NCI-H526 treated with DMSO at 0.1 percent for 48 hours (cell line): ENCODE data around the gene EFCAB6.

Source experiments
- DNase-seq: peaks from one replicate; lab custom pipeline; 2025; lab: John Stamatoyannopoulos, UW

The EFCAB6 gene

GRCh38 chr22:43848366-43849171 lies 36.5 kb upstream of the EFCAB6 start:
- no peak for DNase-seq

DNA sequence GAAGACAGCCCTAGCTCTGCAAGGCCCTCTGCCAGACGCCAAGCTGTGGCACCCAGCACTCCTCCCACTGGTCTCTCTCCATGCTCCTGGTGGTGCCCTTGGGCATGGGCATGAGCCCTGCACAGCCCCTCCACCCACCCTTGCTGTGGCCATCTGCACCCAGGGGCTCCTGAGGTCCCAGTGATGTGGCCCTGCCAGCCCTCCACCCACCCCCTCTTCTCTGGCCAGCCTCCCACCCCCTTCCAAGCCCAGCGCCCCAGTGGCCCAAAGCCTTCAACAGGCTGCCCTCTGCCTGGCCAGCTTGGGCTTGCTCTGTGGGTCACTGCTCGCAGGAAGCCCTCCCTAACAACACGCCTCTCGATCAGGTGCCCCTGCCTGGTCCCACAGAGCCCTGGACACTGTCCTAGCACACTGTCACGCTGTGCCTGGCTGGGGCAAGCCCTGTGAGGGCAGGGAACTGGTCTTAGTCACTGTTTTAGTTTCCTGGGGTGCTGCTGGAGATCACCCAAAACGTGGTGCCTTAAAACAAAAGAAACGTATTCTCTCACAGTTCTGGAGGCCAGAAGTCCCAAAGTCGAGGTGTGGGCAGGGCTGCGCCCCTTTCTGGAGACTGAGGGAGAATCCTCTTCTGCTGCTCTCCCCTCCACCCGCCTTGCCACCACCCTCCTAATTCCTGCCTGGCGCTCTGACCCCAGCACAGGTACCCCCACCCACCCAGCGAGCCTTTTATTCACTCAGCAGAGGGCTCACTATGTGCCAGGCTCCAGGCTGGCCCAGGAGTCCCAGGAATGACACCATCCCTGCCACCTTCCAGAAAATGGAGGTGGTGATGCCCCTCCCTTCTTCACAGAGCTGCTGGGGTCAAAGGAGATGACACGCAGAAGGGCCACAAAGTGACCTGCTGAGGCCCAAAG lies 35.5 kb upstream of the EFCAB6 start:
- no peak for DNase-seq

DNA sequence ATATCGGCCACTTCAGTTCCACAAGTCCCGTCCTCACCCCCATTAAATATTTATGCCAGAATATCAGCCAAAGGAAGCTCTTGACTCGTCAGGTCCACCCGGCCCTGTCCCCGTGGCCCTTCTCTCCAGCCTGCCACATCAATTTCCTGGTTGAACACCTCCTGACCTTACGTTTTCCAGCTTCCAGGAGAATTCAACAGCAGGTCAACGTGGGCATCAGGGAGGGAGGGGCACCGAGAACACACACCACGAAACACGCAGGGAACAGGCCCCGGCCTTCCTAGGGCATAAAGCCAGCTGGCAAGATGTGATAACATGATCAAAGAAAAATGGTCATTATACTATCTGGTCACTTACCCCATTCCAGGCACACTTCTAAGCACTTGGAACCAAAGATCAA lies 34.9 kb upstream of the EFCAB6 start:
- no peak for DNase-seq

DNA sequence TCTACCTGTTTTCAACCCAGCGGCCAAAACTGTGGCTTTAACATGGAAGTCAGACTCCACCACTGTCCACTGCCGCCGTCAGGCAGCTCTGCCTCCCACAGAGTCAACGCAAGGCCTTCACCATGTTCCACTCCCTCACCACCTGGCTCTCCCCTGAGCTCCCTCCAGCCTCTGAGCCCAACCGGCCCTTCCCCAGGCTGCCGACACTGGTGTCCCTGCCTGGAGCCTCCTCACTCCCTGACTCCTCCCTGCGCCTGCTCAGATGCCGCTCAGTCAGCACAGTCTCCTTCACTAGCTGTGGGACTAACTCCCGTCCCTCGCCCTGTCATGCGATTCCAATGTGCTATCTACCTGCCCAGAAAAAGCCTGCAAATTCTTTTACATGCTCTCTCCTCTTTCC lies 33.9 kb upstream of the EFCAB6 start:
- no peak for DNase-seq

- DNase-seq, result no peak
Observed at GRCh38 chr22:43844560-43845545, 32.7 kb upstream of the EFCAB6 start.

DNA sequence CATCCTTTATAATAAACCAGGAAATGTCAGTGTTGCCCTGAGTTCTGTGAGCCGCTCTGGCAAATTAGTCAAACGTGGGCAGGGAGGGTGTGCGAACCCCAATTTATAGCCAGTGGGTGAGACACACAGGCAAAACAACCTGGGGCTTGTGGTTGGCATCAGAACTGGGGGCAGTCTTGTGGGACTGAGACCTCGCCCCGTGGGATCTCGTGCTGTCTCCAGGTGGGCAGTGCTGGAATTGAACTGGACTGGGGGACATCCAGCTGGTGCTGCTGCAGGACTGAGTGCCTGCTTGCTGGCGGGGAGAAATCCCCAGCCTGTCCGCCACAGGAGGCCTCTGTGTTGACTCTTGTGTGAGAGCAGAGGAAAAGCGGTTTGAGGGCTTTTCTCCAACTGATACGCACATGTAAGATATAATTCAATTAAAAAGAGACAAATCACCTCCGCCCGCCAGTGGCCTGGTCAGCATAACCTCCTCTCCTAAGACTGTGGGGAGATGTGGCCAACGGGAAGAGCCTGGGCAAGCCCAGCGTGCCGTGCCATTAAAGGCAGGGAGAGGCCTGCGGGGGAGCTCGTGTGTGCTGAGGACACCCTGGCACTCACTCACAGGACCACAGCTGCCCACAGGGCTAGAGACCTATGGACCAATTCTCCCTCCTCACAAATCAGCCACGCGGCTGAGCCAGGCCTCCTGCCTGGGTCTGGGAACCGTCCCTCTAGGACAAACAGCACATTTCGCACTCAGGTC lies 31.9 kb upstream of the EFCAB6 start:
- no peak for DNase-seq

GRCh38 chr22:43841742-43842141 lies 29.6 kb upstream of the EFCAB6 start:
- no peak for DNase-seq

DNA sequence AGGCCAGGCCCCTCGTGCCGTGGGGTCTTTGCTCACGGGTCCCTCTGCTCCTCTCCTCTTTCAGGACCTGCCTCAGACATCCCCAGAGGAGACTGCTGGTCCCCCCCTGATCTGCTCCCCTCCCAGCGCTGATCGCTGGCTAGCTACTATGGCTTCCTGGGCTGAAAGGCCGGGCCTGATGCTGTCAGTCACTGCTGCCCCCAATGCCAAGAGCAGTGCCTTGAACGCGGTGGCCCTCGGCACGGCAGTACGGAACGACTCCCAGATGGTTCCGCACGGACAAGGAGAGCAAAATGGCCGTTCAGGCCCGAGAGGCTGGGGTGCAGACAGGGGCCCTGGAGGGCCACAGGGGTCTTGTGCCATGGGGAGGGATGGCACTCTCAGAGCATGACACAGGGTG lies 28.7 kb upstream of the EFCAB6 start:
- no peak for DNase-seq

DNA sequence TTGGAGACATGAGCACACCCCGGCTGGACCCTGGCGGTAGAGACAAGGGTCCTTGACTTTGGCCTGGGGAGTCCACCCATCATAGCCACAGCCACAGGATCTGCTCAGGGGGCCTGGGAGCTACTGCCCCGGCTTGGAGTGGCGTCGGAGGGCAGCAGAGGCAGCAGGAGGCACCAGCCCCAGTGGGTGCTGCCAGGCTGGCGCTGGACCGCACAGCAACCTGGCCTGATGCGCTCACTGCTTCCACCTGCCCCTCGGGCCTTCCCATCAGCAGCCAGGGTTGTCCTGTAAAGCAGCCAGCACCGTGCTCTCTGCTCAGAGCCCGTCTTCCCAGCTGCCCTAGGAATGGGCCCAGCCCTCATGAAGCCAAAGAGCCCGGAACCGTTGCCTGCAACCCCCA lies 28.3 kb upstream of the EFCAB6 start:
- DNase-seq, result no peak

DNA sequence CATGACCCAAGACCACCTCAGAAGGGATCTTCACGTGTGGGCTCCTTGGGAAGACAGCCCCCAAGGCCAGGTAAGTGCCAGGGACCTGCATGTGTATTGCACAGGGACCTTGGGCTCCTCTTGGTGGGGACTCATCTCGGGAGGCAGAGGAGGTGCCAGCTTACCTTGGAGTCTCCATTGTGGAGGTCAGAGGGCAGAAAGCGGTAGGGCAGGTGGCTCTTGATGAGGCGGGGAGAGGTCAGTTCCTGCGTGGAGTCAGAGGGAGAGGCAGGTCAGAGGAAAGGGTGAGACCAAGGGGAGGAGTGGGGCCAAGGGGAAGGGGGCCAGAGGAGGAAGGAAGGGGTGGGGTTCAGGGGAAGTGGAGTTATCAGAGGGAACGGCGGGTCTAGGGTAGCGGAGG lies 27.7 kb upstream of the EFCAB6 start:
- no peak for DNase-seq

- no peak for DNase-seq
Observed at GRCh38 chr22:43838571-43839307, 26.6 kb upstream of the EFCAB6 start.

- DNase-seq, result no peak
Observed at GRCh38 chr22:43838161-43838560, 26.1 kb upstream of the EFCAB6 start.

DNA sequence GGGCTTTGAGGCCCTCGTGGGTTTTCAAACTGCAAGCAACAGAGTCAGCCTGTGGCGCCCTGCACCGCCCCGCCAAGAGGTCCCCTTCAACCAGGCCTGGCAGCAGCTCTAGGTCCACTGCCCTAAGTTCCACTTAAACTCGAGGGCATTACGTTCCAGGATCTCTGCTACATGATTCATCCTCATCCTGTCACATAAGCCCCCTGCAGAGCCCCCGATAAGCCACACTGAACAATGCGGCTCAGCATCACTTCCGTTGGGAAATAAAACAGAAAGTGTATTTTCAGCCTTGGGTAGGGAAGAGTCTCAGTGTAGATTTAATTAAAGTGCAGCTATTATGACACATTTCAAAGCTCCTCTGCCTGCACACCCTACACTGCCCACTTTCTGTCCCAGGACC lies 25.6 kb upstream of the EFCAB6 start:
- DNase-seq, result no peak

DNA sequence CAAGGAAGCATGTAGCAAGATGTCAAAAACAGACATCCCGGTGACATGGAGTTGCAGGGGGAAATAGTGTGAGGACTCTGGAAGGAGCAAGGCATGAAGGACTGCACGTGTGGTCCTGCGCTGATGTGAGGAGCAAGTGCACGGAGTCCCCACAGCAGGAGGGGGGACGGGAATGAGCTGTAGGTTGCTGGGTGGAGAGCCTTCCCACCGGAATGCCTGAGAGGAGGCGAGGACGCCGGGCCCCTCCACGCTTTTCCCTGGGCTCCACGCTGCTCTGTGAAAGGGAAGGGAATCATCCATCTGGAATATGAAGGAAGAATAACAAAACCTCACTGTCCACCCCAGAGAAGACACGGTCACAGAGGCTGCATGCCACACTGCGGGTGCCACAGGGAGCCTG lies 23.6 kb upstream of the EFCAB6 start:
- no peak for DNase-seq

GRCh38 chr22:43835166-43835565 lies 23.1 kb upstream of the EFCAB6 start:
- no peak for DNase-seq

GRCh38 chr22:43833286-43834240 lies 21.5 kb upstream of the EFCAB6 start:
- DNase-seq, result no peak

- DNase-seq, result no peak
Observed at GRCh38 chr22:43832393-43833265, 20.5 kb upstream of the EFCAB6 start.
